IMR-90 (cell line): ENCODE measurements around the gene LUZP1. TPM values are rescaled to one million over a fixed set of nuclear protein-coding genes. Genes with fewer than 3 reads are reported as not detected.

Experiments
- ATAC-seq: fragments of 200-7000 bp; cut with Tn5 transposase; 2 replicates; pipeline ENCODE4 v1.9.1; 2020; ENCODE audit warnings: low read depth, mild to moderate bottlenecking, moderate library complexity
- BruUV-seq: library from RNA; stranded (reverse); fragments of 400-500 nt; replicated peaks from 2 replicates; lab custom pipeline; 2021; lab: Mats Ljungman, UMichigan
- CTCF ChIA-PET: fragments of 300-600 bp; formaldehyde crosslinking; extraction: SDS; loops from one replicate; lab custom pipeline; 2021; ENCODE audit warnings: antibody characterized with exemption; lab: Yijun Ruan, JAX
- POLR2A ChIA-PET: fragments of 300-600 bp; sonication (Branson Sonifier 250); formaldehyde crosslinking; loops from one replicate; lab custom pipeline; 2022; ENCODE audit warnings: antibody characterized with exemption; ENCODE audit not compliant: unreplicated experiment; lab: Charles Lee
- DNase-seq: peaks from one replicate; pipeline ENCODE4 v3.0.0; 2013
- H2AFZ ChIP-seq: replicated peaks from 2 replicates; pipeline ENCODE3; 2013; ENCODE audit warnings: low read length, mild to moderate bottlenecking; ENCODE audit not compliant: poor library complexity
- H2AK5ac ChIP-seq: 2 replicates; pipeline ENCODE4 v1.6.1; 2013; ENCODE audit warnings: low read depth, low read length, inconsistent platforms
- H2AK9ac ChIP-seq: replicated peaks from 2 replicates; pipeline ENCODE3; 2013; ENCODE audit warnings: mild to moderate bottlenecking, low read depth, low read length, moderate library complexity; ENCODE audit not compliant: poor library complexity
- H2BK120ac ChIP-seq: 2 replicates; pipeline ENCODE4 v1.6.1; 2013; ENCODE audit warnings: low read depth, low read length, inconsistent platforms
- H2BK15ac ChIP-seq: 3 replicates; pipeline ENCODE4 v1.6.1; 2013; ENCODE audit warnings: low read depth, low read length, inconsistent platforms
- H2BK20ac ChIP-seq: 2 replicates; pipeline ENCODE4 v1.6.1; 2013; ENCODE audit warnings: low read depth, mild to moderate bottlenecking, inconsistent platforms, low read length, moderate library complexity
- H2BK5ac ChIP-seq: 2 replicates; pipeline ENCODE4 v1.6.1; 2013; ENCODE audit warnings: mild to moderate bottlenecking, low read depth, low read length, inconsistent platforms; ENCODE audit not compliant: poor library complexity, severe bottlenecking
- H3K14ac ChIP-seq: replicated peaks from 2 replicates; pipeline ENCODE4 v1.6.1; 2013; ENCODE audit warnings: low read depth, low read length, inconsistent platforms
- H3K18ac ChIP-seq: 2 replicates; pipeline ENCODE4 v1.6.1; 2013; ENCODE audit warnings: low read depth, low read length, control low read depth
- H3K23ac ChIP-seq: 2 replicates; pipeline ENCODE4 v1.6.1; 2013; ENCODE audit warnings: low read depth, low read length, inconsistent platforms
- H3K27ac ChIP-seq: 2 replicates; pipeline ENCODE4 v1.5.1; 2013; ENCODE audit warnings: mild to moderate bottlenecking, control low read depth, low read length; ENCODE audit not compliant: insufficient read depth
- H3K27me3 ChIP-seq: 2 replicates; pipeline ENCODE4 v1.6.1; 2013; ENCODE audit warnings: low read length; ENCODE audit not compliant: control insufficient read depth, insufficient read depth
- H3K36me3 ChIP-seq: 2 replicates; pipeline ENCODE4 v1.6.1; 2013; ENCODE audit warnings: low read length, mixed read lengths; ENCODE audit not compliant: control insufficient read depth, insufficient read depth
- H3K4ac ChIP-seq: 2 replicates; pipeline ENCODE4 v1.6.1; 2013; ENCODE audit warnings: low read depth, low read length, inconsistent platforms
- H3K4me1 ChIP-seq: 2 replicates; pipeline ENCODE4 v1.6.1; 2013; ENCODE audit warnings: low read length, mixed read lengths; ENCODE audit not compliant: control insufficient read depth, insufficient read depth
- H3K4me2 ChIP-seq: 2 replicates; pipeline ENCODE4 v1.6.1; 2013; ENCODE audit warnings: low read depth, mild to moderate bottlenecking, control low read depth, low read length, moderate library complexity
- H3K4me3 ChIP-seq: 2 replicates; pipeline ENCODE4 v1.5.1; 2013; ENCODE audit warnings: low read depth, mild to moderate bottlenecking, control low read depth, low read length, moderate library complexity; ENCODE audit not compliant: insufficient read depth
- H3K56ac ChIP-seq: 2 replicates; pipeline ENCODE4 v1.6.1; 2013; ENCODE audit warnings: low read length, inconsistent platforms; ENCODE audit not compliant: insufficient read depth; ENCODE audit errors: extremely low read depth
- H3K79me1 ChIP-seq, 2 experiments: 2 replicates each; pipeline ENCODE4 v1.6.1; 2013; ENCODE audit warnings: low read length in 2 of 2, inconsistent platforms in 1 of 2, low read depth in 1 of 2
- H3K9ac ChIP-seq: 2 replicates; pipeline ENCODE4 v1.6.1; 2013; ENCODE audit warnings: low read depth, low read length, control low read depth
- H3K9me1 ChIP-seq: 2 replicates; pipeline ENCODE4 v1.6.1; 2013; ENCODE audit warnings: low read length, inconsistent platforms; ENCODE audit not compliant: insufficient read depth
- H3K9me3 ChIP-seq: 2 replicates; pipeline ENCODE4 v1.6.1; 2013; ENCODE audit warnings: low read length; ENCODE audit not compliant: control insufficient read depth, insufficient read depth
- H4K20me1 ChIP-seq: 2 replicates; pipeline ENCODE4 v1.6.1; 2013; ENCODE audit warnings: low read length, inconsistent platforms; ENCODE audit not compliant: insufficient read depth
- H4K5ac ChIP-seq: 2 replicates; pipeline ENCODE4 v1.6.1; 2013; ENCODE audit warnings: mild to moderate bottlenecking, low read depth, low read length, control low read depth
- H4K8ac ChIP-seq, 2 experiments: 2 replicates each; pipeline ENCODE4 v1.6.1; 2013; ENCODE audit warnings: low read depth in 2 of 2, low read length in 2 of 2, control low read depth in 1 of 2, inconsistent platforms in 1 of 2
- H4K91ac ChIP-seq: 2 replicates; pipeline ENCODE4 v1.6.1; 2013; ENCODE audit warnings: low read depth, low read length, inconsistent platforms; ENCODE audit not compliant: insufficient read depth
- BHLHE40 ChIP-seq: fragments of 150-350 bp; IDR thresholded peaks from 2 replicates; pipeline ENCODE4 v1.6.1; 2016; ENCODE audit warnings: mild to moderate bottlenecking, low read depth, low read length
- CEBPB ChIP-seq: IDR thresholded peaks from 2 replicates; pipeline ENCODE4 v1.6.1; 2012; ENCODE audit warnings: low read depth, low read length, improper control_type of control experiment
- CHD1 ChIP-seq: IDR thresholded peaks from 2 replicates; pipeline ENCODE4 v1.6.1; 2012; ENCODE audit warnings: low read depth, low read length, improper control_type of control experiment
- CTCF ChIP-seq: conservative IDR thresholded peaks from 2 replicates; pipeline ENCODE4 v1.5.1; 2012; ENCODE audit warnings: mild to moderate bottlenecking, low read depth, low read length, improper control_type of control experiment
- ELK1 ChIP-seq: fragments of 150-350 bp; IDR thresholded peaks from 2 replicates; pipeline ENCODE4 v1.6.1; 2016; ENCODE audit warnings: low read depth, mild to moderate bottlenecking, low read length, moderate library complexity, borderline replicate concordance
- FOS ChIP-seq: fragments of 150-350 bp; IDR thresholded peaks from 2 replicates; pipeline ENCODE4 v1.6.1; 2016; ENCODE audit warnings: low read depth, low read length
- MAFK ChIP-seq: IDR thresholded peaks from 2 replicates; pipeline ENCODE4 v1.6.1; 2012; ENCODE audit warnings: low read depth, low read length, improper control_type of control experiment
- MAZ ChIP-seq: IDR thresholded peaks from 2 replicates; pipeline ENCODE4 v1.6.1; 2012; ENCODE audit warnings: low read depth, mild to moderate bottlenecking, low read length, improper control_type of control experiment, moderate library complexity, borderline replicate concordance
- MXI1 ChIP-seq: IDR thresholded peaks from 2 replicates; pipeline ENCODE4 v1.6.1; 2012; ENCODE audit warnings: low read depth, mild to moderate bottlenecking, low read length, moderate library complexity, borderline replicate concordance
- NFE2L2 ChIP-seq: fragments of 150-350 bp; IDR thresholded peaks from 2 replicates; pipeline ENCODE4 v1.6.1; 2016; ENCODE audit warnings: low read depth, mild to moderate bottlenecking, low read length
- POLR2A ChIP-seq: IDR thresholded peaks from 2 replicates; pipeline ENCODE4 v1.6.1; 2012; ENCODE audit warnings: mild to moderate bottlenecking, low read depth, low read length
- RAD21 ChIP-seq: IDR thresholded peaks from 2 replicates; pipeline ENCODE4 v1.6.1; 2012; ENCODE audit warnings: low read length, improper control_type of control experiment
- RCOR1 ChIP-seq: IDR thresholded peaks from 2 replicates; pipeline ENCODE4 v1.6.1; 2012; ENCODE audit warnings: mild to moderate bottlenecking, low read length, improper control_type of control experiment; ENCODE audit not compliant: insufficient replicate concordance
- RFX5 ChIP-seq: IDR thresholded peaks from 2 replicates; pipeline ENCODE4 v1.8.0; 2012; ENCODE audit warnings: low read depth, mild to moderate bottlenecking, low read length, moderate library complexity
- SMC3 ChIP-seq: fragments of 150-350 bp; IDR thresholded peaks from 2 replicates; pipeline ENCODE4 v1.6.1; 2016; ENCODE audit warnings: low read depth, mild to moderate bottlenecking, antibody characterized with exemption, low read length, moderate library complexity
- WGBS, 2 experiments: methylation state at CpG; one replicate each; pipeline versions ENCODE4 v1.1.5 to v1.1.7; 2013; ENCODE audit warnings: missing lambda C conversion rate in 2 of 2; ENCODE audit not compliant: insufficient read length in 1 of 2; ENCODE audit errors: extremely low coverage in 2 of 2; 5-methylcytosine and 5-hydroxymethylcytosine counted together
- dilution Hi-C: fragments of 300-500 bp; cut with HindIII; formaldehyde crosslinking; loops from one replicate; pipeline ENCODE4 v1.14.3; 2018; ENCODE audit warnings: low sequenced_read_pairs; ENCODE audit not compliant: unreplicated experiment
- in situ Hi-C: fragments of 300-500 bp; cut with MboI; formaldehyde crosslinking; loops from 3 replicates; pipeline ENCODE4 v1.14.3; 2019; ENCODE audit warnings: low sequenced_read_pairs, inconsistent platforms, mixed read lengths
- intact Hi-C: fragments of 100-400 bp; cut with micrococcal nuclease; formaldehyde crosslinking; loops from 2 replicates; pipeline ENCODE4 v1.10.0; 2022
- polyA plus RNA-seq, 3 experiments: library from polyadenylated mRNA; depleted of rRNA; stranded (reverse); fragments of >200 nt; gene quantifications; 2 replicates each; pipeline ENCODE4 v1.2.3, GENCODE V29; 2012; ENCODE audit warnings: low replicate concordance in 1 of 3
- total RNA-seq: library from RNA; depleted of rRNA; stranded (reverse); fragments of >200 nt; gene quantifications from 2 replicates; pipeline ENCODE4 v1.2.3, GENCODE V29; 2012
- TF ChIP-seq, protein P1 (sequence below): fragments of 150-350 bp; IDR thresholded peaks from 2 replicates; pipeline ENCODE4 v1.6.1; 2017; ENCODE audit warnings: mild to moderate bottlenecking, antibody characterized with exemption, low read length, low read depth

LUZP1 gene
- total and polyA plus RNA-seq, 2 of the 4 experiments (the other 2 are of a cell fraction), result 13.1 to 31.7 TPM

DNA sequence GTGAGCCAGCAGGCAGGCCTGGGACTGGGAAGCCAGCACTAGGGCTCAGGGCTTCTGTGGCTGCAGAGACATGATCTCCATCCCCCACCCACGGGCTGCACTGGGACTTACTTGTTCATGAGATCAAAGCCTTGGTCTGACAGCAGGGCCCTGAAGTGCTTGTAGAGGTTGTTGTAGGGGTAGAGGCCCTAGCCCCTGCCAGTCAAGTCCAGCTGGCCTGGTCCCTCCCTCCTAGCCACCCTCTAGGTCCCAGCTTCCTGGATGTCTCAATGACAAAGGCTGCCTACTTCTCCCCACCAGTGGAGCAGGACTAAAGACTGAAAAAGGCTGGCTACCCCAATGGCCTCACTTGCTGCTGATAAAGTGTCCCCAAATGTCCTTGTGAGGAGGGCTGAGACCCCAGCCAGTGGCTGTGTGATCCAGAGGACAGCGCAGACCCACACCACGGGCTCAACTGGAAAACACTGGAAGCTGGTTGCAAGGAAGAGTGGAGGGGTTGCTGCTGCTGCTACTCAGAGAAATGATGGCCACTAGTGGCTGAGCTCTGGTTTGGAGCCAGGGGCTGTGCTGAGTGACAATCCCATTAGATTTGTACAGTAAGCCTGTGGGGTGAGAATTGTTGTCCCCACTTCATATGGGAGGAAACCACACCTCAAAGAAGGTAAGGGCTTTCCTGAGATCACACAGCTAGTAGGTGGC, 47.2 kb upstream of the LUZP1 start:
- Histone ChIP-seq H4K91ac (no peak overlapping the region), H2BK15ac (no peak overlapping the region), H2AK5ac (no peak overlapping the region), H3K9me1 (peaks cover 4% of the 10 kb centered on the region; the same call in 1 of the 2 replicates), H3K79me1 (no peaks in the 10 kb centered on the region), H4K8ac (no peak overlapping the region), H3K9me3 (no peaks in the 10 kb centered on the region), H3K18ac (no peak overlapping the region), H3K56ac (no peak overlapping the region), H4K5ac (no peak overlapping the region), H4K20me1 (no peaks in the 10 kb centered on the region), H3K27ac (no peak overlapping the region), H3K36me3 (no peaks in the 10 kb centered on the region), H2AK9ac (no peak overlapping the region), H3K9ac (no peak overlapping the region), H3K23ac (no peak overlapping the region), H3K4me2 (no peak overlapping the region), H2BK5ac (no peak overlapping the region), H2BK120ac (peak overlapping the region; percentile 24; the same call in 1 of the 2 replicates), H3K4me3 (no peak overlapping the region), H3K4ac (no peak overlapping the region), H2AFZ (no peak overlapping the region), H3K4me1 (no peaks in the 10 kb centered on the region; the same call in 1 of the 2 replicates), H3K27me3 (peaks cover 65% of the 10 kb centered on the region), H3K14ac (no peak overlapping the region), H2BK20ac (no peak overlapping the region)
- no peak for ATAC-seq
- in situ Hi-C loops, result no loop called here
- DNase-seq, result no peak
- dilution Hi-C loops, result no loop called here
- CTCF ChIA-PET, result interaction anchor here (1.0 kb wide), 1 partner anchor 32 kb away, joined by 5 read pairs; no protein-coding TSS in a partner anchor
- TF ChIP-seq CEBPB, result no peak
- TF ChIP-seq SMC3, result no peak
- no peak for TF ChIP-seq CTCF
- no peak for TF ChIP-seq POLR2A
- no peak for TF ChIP-seq CHD1
- TF ChIP-seq FOS, result no peak
- no peak for TF ChIP-seq MAFK
- TF ChIP-seq MXI1, result no peak
- no peak for TF ChIP-seq MAZ
- no peak for TF ChIP-seq NFE2L2
- no peak for TF ChIP-seq RAD21
- no peak for TF ChIP-seq RFX5
- no peak for TF ChIP-seq RCOR1
- TF ChIP-seq, protein P1, sequence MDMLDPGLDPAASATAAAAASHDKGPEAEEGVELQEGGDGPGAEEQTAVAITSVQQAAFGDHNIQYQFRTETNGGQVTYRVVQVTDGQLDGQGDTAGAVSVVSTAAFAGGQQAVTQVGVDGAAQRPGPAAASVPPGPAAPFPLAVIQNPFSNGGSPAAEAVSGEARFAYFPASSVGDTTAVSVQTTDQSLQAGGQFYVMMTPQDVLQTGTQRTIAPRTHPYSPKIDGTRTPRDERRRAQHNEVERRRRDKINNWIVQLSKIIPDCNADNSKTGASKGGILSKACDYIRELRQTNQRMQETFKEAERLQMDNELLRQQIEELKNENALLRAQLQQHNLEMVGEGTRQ, result no peak
- no peak for TF ChIP-seq BHLHE40
- no peak for TF ChIP-seq ELK1
- BruUV-seq, result no TSS peak
- POLR2A ChIA-PET, result no interaction called here
- no CpG with 5 or more reads among the region's 3 CpGs for WGBS, 2 experiments
- intact Hi-C loops, result no loop called here
